Endothelial cell of umbilical vein (primary cell): ENCODE measurements around the gene ANKRD44.

ENCODE experiments used
- CTCF ChIP-seq, 2 donors: IDR thresholded peaks; 1 replicate in 1 of 2; 2 replicates in 1 of 2; pipeline ENCODE4 v1.5.1; 2011; ENCODE audit warnings: low read length in 2 of 2, mild to moderate bottlenecking in 2 of 2, moderate library complexity in 2 of 2, control low read depth in 1 of 2, inconsistent platforms in 1 of 2, low read depth in 1 of 2; ENCODE audit not compliant: insufficient read depth in 1 of 2; ENCODE audit errors: extremely low read depth in 1 of 2
- EZH2 ChIP-seq: IDR thresholded peaks from 2 replicates; pipeline ENCODE4 v1.6.1; 2012; ENCODE audit warnings: borderline replicate concordance, low read depth, mild to moderate bottlenecking, moderate library complexity, low read length, inconsistent platforms; ENCODE audit not compliant: severe bottlenecking
- FOS ChIP-seq: IDR thresholded peaks from 2 replicates; pipeline ENCODE4 v1.6.1; 2011; ENCODE audit warnings: mild to moderate bottlenecking, low read length, moderate library complexity, borderline replicate concordance; ENCODE audit not compliant: insufficient read depth
- GATA2 ChIP-seq: IDR thresholded peaks from 2 replicates; pipeline ENCODE4 v1.7.0; 2011; ENCODE audit warnings: low read depth, mild to moderate bottlenecking, moderate library complexity, mixed read lengths, low read length; ENCODE audit not compliant: insufficient read length, insufficient read depth
- JUN ChIP-seq: IDR thresholded peaks from 2 replicates; pipeline ENCODE4 v1.6.1; 2011; ENCODE audit warnings: borderline replicate concordance, low read depth; ENCODE audit not compliant: insufficient read length, insufficient read depth
- MAX ChIP-seq: IDR thresholded peaks from 2 replicates; pipeline ENCODE4 v1.6.1; 2011; ENCODE audit not compliant: insufficient read depth, insufficient read length
- POLR2A ChIP-seq: IDR thresholded peaks from 2 replicates; pipeline ENCODE4 v1.6.1; 2012; ENCODE audit warnings: low read depth, mild to moderate bottlenecking, control low read depth, low read length
- POLR2AphosphoS5 ChIP-seq: IDR thresholded peaks from 2 replicates; pipeline ENCODE4 v1.6.1; 2012; ENCODE audit warnings: low read depth, mild to moderate bottlenecking, control low read depth, low read length, moderate library complexity; ENCODE audit not compliant: insufficient read depth

- no peak for TF ChIP-seq CTCF (IDR thresholded peaks at IDR 0.05; ENCODE audit: extremely low read depth in 1 of 2, insufficient read depth in 1 of 2, low read depth in 1 of 2, low read length in 2 of 2)
- no peak for TF ChIP-seq EZH2
- TF ChIP-seq MAX = no peak
- TF ChIP-seq POLR2A = no peak
- TF ChIP-seq POLR2AphosphoS5 = no peak
- TF ChIP-seq GATA2 = no peak
- no peak for TF ChIP-seq JUN
- TF ChIP-seq FOS = no peak
Measured at GRCh38 chr2:196949116-196949515, 361.5 kb downstream of the ANKRD44 start.
